CD4-positive, alpha-beta T cell treated with Interleukin-6 for 4 hours (primary cell): ENCODE results near the gene L3MBTL4.
"Not testable (repeated sequence)": the region's sequence is repeated elsewhere in the genome, so short reads cannot be mapped to it uniquely, and the experiment has no call there.

Experiments used
- DNase-seq: peaks from one replicate; pipeline ENCODE4 v3.0.0-alpha.2; 2020; ENCODE audit warnings: mixed read lengths

Gene L3MBTL4

DNA sequence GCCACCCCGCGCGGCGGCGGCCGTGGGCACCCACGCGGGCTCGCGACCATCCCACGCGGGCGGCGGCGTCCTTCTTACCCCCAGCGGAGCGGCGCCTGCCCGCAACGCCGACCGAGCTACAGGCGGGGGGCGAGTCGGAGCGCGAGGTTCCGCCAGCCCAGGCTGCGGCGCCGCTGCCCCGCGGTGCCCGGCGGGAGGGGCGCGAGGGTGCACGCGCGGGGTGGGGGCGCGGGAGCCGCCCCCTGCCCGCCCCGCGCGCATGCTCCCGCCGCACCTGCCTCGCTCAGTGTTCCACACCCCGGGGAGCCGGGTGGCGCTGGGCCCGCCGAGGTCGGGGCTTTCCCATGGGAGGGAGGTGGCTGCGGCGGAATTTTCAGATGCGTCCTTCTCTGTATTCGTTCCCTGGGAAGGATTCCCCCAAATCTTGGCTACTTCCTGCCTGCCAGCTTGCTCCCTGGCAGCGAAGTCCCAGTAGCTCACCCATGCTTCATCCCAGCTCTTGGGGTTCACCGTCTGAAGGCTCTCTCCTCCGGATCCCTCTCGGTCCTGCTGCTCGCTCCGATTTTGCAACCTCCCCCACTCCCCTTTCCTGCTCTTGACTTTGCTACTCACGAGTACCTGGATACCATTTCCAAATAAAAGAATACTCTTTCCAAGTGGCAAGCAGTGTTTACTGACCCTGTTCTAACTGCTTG is at the start of gene L3MBTL4:
Gene L3MBTL4, minus strand, starts transcription at position 189 of the 695 bp plus-strand sequence. CDS start 103,286 bp downstream, outside the sequence.
- no peak for DNase-seq

GRCh38 chr18:6452194-6452593 is 37.5 kb upstream of the L3MBTL4 start:
- no peak for DNase-seq

GRCh38 chr18:6449213-6449612 is 34.5 kb upstream of the L3MBTL4 start:
- no peak for DNase-seq

DNA sequence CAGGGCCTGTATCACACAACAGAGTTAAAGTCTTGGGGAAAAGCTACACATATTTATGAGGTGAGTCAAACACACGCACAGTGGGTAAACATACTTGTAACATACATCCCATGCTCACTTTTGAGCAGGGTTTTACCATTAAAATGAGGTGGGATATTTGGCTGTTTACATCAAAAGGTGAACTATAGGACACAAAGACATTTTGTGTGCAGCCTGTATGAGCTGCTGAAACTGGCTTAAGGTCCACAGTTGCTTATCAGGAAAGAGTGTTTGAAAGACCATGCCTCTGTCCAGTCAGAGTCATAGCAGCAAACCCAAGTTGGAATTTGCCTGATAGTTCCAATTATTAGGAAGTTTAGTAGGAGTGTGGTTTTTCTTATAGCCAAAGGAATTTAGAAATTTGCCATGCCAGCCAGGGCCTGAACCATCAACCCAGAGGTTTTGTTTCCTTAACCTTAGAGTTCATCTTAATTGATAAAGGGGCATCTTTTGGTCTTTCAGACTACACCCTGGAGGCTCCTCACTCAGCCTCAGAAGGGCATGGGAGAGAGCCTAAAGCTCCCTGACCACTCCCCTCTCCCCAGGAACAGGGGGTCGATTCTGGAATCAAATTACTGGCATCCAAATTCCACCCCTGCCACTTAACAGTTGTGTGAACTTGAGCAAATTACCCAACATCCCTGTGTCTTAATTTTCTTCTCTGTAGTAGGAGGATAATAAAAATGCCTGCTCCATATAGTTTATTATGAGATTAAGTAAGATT is 29.9 kb upstream of the L3MBTL4 start:
- no peak for DNase-seq

GRCh38 chr18:6441200-6441599 is 26.5 kb upstream of the L3MBTL4 start:
- no peak for DNase-seq

GRCh38 chr18:6437937-6438818 is 23.5 kb upstream of the L3MBTL4 start:
- no peak for DNase-seq

DNA sequence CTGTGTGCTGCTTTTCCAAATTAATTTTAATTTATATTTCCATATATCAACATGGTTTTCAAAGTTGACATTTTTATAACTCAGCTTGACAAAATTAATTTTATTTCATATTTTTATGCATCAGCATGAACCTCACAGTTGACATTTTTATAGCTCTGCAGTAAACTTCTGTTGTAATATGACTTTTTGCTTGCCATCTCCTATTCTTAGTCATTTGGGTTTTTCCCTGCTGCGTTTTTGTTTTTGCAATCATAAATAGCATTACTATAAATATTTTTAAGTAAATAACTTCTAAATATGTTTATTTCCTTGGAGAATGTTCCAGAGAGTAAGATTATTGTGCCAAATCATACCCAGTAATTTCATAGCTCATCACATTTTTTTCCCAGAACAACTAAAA is 21.0 kb upstream of the L3MBTL4 start:
- DNase-seq = no peak

DNA sequence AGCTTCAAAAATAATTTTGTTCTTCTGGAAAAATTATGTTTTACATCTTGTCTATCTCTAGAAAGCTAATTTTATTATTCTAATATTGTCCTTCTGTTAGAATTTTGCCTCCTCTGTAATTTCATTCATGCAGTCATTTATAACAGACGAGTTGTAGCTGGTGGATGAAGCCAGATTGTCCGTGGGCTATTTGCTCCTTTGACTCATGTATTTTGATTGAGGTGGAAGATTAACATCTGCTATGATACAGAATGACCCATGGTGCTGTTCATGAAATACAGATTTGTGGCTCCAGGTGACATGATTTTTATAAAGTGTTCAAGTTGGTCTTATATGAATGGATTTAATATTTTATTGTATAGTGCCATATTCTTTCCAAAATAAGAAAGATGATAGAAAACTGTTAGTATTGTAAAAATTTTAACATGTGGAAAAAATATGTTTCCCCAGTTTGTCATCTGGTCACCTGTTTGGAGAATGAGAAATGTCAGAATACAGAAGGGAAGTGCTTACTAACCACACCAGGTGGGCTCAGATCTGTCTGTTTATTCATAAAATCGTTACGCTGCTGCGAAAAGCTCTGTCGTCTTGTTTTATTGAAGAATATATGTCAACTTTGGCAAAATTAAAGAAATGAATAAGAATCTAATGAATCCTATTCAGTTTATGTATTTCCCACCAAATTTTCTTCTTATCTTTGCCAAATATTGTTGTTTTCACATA is 20.4 kb upstream of the L3MBTL4 start:
- DNase-seq = no peak

- no peak for DNase-seq
Observed at GRCh38 chr18:6434481-6434880, 19.8 kb upstream of the L3MBTL4 start.

- no peak for DNase-seq
Observed at GRCh38 chr18:6431659-6432318, 17.1 kb upstream of the L3MBTL4 start.

- no peak for DNase-seq
Observed at GRCh38 chr18:6428851-6429395, 14.2 kb upstream of the L3MBTL4 start.

- DNase-seq = no peak
Observed at GRCh38 chr18:6427286-6427685, 12.6 kb upstream of the L3MBTL4 start.

DNA sequence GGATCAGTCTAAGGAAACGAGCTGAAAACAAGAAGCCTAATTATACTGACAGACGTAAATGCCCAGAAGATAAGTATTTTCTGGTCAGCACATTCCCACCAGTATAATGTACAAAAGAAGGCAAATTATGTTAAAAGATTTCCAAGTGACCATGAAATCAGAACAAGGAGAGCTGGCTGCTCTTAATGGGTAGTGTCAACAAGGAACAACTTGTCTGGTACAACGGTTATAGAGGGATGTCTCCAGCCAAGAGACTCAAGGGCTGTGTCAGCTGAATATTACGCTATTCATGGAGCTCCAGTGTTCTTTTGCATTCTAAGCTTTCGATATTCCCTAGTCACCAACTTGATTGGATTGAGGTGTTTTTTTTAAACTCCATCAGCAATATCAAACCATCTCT is 8.6 kb upstream of the L3MBTL4 start:
- DNase-seq = no peak

- no peak for DNase-seq
Observed at GRCh38 chr18:6414118-6414722, 491 bp downstream of the L3MBTL4 start.

GRCh38 chr18:6413579-6414117 is 1.1 kb downstream of the L3MBTL4 start:
- DNase-seq = no peak

DNA sequence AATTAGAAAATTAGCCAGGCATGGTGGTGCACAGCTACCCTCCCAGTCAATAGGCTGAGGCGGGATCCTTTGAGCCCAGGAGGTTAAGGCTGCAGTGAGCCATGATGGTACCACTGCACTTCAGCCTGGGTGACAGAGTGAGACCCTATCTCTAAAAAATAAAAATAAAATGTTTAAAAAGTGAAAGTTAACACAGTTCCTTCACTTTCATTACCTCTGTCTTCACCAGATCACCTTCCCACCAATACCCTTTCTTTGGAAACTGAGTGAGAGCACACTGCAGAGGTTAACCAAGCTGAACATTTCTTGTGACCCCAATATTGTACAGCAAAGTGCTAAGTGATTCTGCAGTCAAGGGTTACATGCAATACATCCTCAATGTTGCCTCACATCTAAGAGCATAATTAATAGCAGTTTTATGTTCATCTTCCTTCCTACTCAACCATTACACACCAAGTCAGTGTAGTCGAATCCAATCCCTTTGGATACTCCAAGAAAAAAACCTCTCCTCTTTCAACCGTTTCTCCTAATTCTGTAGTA is 1.7 kb downstream of the L3MBTL4 start:
- no peak for DNase-seq

- no peak for DNase-seq
Observed at GRCh38 chr18:6411382-6411781, 3.3 kb downstream of the L3MBTL4 start.

DNA sequence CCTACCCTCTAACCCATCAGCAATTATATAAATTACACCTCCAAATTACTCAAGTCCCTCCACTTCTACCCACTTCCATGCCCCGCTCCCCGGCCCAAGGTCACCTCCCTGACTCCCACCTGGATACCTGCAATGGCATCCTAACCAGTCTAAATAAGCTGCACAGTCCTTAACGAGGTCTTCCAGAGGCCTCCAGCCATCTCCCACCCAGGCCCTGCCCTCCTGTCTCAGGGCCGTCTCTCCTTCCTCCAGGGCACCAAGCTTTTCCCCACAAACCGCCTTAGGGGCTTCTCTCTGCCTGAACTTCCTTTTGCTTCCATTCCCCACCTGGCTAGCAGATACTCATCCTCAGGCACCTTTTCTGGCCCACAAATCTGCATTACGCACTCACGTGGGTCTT is 4.8 kb downstream of the L3MBTL4 start:
- DNase-seq = no peak

GRCh38 chr18:6408543-6408942 is 6.2 kb downstream of the L3MBTL4 start:
- not testable (repeated sequence) for DNase-seq

GRCh38 chr18:6406910-6407470 is 7.7 kb downstream of the L3MBTL4 start:
- no peak for DNase-seq
